ENCODE data around the gene DYNLRB2. TPM values are rescaled to one million over a fixed set of nuclear protein-coding genes. Genes with fewer than 3 reads are reported as not detected.

Gene DYNLRB2
- total and polyA plus RNA-seq, 7 donors = 0.22 to 0.27 TPM; not detected in 5

DNA sequence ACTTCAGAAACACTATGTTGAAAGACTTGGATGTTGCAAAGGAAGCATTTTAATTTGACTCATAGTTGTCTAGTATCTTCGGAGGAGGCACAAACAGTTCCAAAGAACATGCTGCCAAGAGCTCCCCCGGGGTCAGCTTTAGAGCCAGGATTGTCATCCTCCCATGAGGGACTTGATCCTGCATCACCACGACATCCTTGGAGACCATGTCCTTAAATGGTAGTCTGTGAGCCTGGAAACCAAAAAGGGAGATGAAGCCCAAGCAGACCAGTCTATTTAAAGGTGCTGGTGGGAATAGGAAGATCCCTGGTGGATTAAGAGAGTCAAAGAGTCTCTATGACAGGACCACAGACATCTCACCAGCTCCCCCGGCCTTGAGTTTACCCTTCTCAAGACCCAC, 33.3 kb upstream of the DYNLRB2 start:
- Histone ChIP-seq H3K4me1 (no peaks in the 10 kb centered on the region), H3K27ac (no peak overlapping the region), H3K36me3 (ENCODE audit: insufficient read depth in 1 of 2, low read depth in 1 of 2) (no peaks in the 10 kb centered on the region), H3K27me3 (ENCODE audit: insufficient read depth in 3 of 3, low read length in 2 of 3) (peaks cover 0 to 6% (median 4%) of the 10 kb centered on the region in 3 donors), H3K4me3 (no peak overlapping the region), H3K9me3 (no peaks in the 10 kb centered on the region)
- 39 to 58% (median 52%) methylated on average over 4 of the region's 4 CpGs for WGBS, 3 donors
- TF ChIP-seq, protein P1, sequence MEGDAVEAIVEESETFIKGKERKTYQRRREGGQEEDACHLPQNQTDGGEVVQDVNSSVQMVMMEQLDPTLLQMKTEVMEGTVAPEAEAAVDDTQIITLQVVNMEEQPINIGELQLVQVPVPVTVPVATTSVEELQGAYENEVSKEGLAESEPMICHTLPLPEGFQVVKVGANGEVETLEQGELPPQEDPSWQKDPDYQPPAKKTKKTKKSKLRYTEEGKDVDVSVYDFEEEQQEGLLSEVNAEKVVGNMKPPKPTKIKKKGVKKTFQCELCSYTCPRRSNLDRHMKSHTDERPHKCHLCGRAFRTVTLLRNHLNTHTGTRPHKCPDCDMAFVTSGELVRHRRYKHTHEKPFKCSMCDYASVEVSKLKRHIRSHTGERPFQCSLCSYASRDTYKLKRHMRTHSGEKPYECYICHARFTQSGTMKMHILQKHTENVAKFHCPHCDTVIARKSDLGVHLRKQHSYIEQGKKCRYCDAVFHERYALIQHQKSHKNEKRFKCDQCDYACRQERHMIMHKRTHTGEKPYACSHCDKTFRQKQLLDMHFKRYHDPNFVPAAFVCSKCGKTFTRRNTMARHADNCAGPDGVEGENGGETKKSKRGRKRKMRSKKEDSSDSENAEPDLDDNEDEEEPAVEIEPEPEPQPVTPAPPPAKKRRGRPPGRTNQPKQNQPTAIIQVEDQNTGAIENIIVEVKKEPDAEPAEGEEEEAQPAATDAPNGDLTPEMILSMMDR (IDR thresholded peaks at IDR 0.05) = no peak
- intact Hi-C loops (cut with DNase I) = no loop called here
- ATAC-seq (peak in 2 of 4 donors; percentile 24 to 57), DNase-seq (peak; percentile 38 to 61)

DNA sequence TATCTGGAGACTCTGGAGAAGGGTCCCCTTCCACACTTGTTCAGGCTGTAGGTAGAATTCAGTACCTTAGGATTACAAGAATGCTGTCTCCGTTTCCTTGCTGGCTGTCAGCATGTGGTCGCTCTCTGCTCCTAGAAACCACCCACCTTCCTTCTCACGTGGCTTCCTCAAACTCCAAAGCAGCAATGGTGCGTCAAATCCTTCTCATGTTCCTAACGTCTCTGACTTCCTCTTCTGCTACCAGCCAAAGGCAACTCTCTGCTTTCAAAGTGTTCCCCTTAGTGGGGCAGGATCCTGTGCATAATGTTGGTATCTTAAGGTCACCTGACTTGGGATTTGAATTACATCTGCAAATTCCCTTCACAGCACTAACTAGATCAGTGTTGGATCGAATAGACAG, 30.9 kb upstream of the DYNLRB2 start:
- Histone ChIP-seq H3K4me1 (no peaks in the 10 kb centered on the region), H3K36me3 (ENCODE audit: insufficient read depth in 1 of 2, low read depth in 1 of 2) (no peaks in the 10 kb centered on the region), H3K27me3 (ENCODE audit: insufficient read depth in 3 of 3, low read length in 2 of 3) (peaks cover 0 to 4% (median 2%) of the 10 kb centered on the region in 3 donors), H3K27ac (no peak overlapping the region), H3K4me3 (no peak overlapping the region), H3K9me3 (no peaks in the 10 kb centered on the region)
- DNase-seq = no peak
- intact Hi-C loops (cut with DNase I) = no loop called here
- TF ChIP-seq, protein P1 (IDR thresholded peaks at IDR 0.05) = no peak
- no peak for ATAC-seq
- WGBS, 3 donors = 25 to 31% (median 25%) methylated on average over 6 of the region's 6 CpGs

DNA sequence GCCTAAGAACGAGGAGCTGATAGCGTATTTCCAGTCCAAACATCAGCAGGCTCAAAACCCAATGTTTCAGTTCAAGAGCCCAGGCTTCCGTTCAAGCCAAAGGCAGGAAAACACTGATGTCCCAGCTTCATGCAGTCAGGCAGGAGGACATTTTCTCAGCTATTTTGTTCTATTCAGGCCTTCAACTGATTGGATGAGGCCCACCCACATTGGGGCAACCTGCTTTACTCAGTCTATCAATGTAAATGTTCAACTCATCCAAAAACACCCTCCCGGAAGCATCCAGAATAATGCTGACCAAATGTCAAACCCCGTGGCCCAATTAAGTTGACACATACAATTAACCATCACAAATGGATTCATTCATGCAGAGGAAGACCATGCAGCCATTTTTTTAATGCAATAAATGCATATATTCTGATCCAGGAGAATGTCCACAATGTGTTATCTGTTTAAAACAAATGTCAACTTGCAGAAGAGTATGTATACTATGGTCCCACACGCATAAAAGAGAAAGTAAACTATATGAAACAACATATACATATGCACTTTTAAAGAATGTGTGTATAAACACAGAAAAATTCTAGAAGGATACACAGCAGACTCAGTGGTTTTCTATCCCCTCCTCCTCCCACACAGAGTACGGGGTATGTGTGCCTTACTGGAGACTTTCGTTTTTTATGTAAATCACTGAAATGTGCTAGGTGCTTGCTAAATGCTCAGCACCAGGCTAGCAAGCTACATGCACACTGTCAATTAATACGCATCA, 28.8 kb upstream of the DYNLRB2 start:
- Histone ChIP-seq H3K27me3 (ENCODE audit: insufficient read depth in 3 of 3, low read length in 2 of 3) (peaks cover 0 to 4% (median 2%) of the 10 kb centered on the region in 3 donors), H3K27ac (no peak overlapping the region), H3K36me3 (ENCODE audit: insufficient read depth in 1 of 2, low read depth in 1 of 2) (no peaks in the 10 kb centered on the region), H3K9me3 (no peaks in the 10 kb centered on the region), H3K4me1 (no peaks in the 10 kb centered on the region), H3K4me3 (no peak overlapping the region)
- DNase-seq (no peak), ATAC-seq (no peak)
- TF ChIP-seq, protein P1 (IDR thresholded peaks at IDR 0.05) = no peak
- WGBS, 3 donors = 82 to 88% (median 86%) methylated on average over 9 of the region's 9 CpGs
- intact Hi-C loops (cut with DNase I) = no loop called here

DNA sequence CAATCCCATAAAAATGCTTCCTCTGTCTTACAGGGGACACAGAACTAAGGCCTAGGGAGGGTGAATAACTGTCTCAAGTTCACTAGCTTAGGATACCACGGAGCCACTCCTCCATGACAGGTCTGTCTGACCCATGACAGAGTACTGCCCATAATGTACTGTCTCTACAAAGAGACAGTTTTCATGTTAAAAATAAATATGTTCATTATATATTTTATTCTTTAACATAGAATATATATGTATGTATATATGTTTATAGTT, 28.3 kb upstream of the DYNLRB2 start:
- Histone ChIP-seq H3K4me3 (no peak overlapping the region), H3K27ac (no peak overlapping the region), H3K36me3 (ENCODE audit: insufficient read depth in 1 of 2, low read depth in 1 of 2) (no peaks in the 10 kb centered on the region), H3K27me3 (ENCODE audit: insufficient read depth in 3 of 3, low read length in 2 of 3) (peaks cover 0 to 4% (median 2%) of the 10 kb centered on the region in 3 donors), H3K4me1 (no peaks in the 10 kb centered on the region), H3K9me3 (no peaks in the 10 kb centered on the region)
- DNase-seq (no peak), ATAC-seq (no peak)
- TF ChIP-seq, protein P1 (IDR thresholded peaks at IDR 0.05) = no peak
- WGBS, 3 donors = 54 to 74% (median 59%) methylated on average over 1 of the region's 1 CpG
- intact Hi-C loops (cut with DNase I) = no loop called here

DNA sequence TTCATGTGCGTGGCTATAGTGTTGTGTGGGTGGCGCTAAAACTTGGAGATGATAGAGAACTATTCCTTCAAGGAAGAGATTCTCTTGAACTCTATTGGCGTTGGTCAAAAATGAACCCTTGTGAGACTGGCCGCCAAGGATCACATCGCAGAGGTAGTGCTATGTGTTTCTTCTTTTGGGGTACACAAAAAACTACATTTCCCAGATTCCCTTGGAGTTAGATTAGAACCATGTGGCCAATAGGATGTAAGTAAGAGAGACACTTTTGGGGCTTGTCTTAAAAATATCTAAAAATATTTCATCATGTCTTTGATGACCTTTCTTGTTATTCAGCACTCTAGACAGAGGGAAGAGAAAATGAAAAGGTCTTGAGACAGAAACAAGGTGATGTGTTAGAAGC, 25.4 kb upstream of the DYNLRB2 start:
- TF ChIP-seq, protein P1 (IDR thresholded peaks at IDR 0.05) = no peak
- intact Hi-C loops (cut with DNase I) = no loop called here
- ATAC-seq = no peak
- DNase-seq = no peak
- WGBS, 3 donors = 95 to 96% (median 95%) methylated on average over 5 of the region's 5 CpGs
- no peaks in the 10 kb centered on the region for H3K4me1 ChIP-seq
- H3K27ac ChIP-seq = no peak overlapping the region
- peaks cover 0 to 2% (median 0%) of the 10 kb centered on the region in 3 donors for H3K27me3 ChIP-seq (ENCODE audit: insufficient read depth in 3 of 3, low read length in 2 of 3)
- no peaks in the 10 kb centered on the region for H3K36me3 ChIP-seq (ENCODE audit: insufficient read depth in 1 of 2, low read depth in 1 of 2)
- H3K4me3 ChIP-seq = no peak overlapping the region
- H3K9me3 ChIP-seq = no peaks in the 10 kb centered on the region
